Measurements from ENCODE around the gene KRT4. TPM values are rescaled to one million over a fixed set of nuclear protein-coding genes. Genes with fewer than 3 reads are reported as not detected.

The KRT4 gene
- total and polyA plus RNA-seq, 5 donors from 2014 or later = not detected

- Histone ChIP-seq H3K27ac (ENCODE audit: insufficient read depth, low read length, poor library complexity, severe bottlenecking) (no peak overlapping the region), H3K4me3 (ENCODE audit: low read depth, low read length) (no peak overlapping the region), H3K36me3 (ENCODE audit: control insufficient read depth, insufficient read depth, low read length) (no peaks in the 10 kb centered on the region), H3K4me1 (ENCODE audit: control insufficient read depth, insufficient read depth, low read length, poor library complexity, severe bottlenecking) (no peaks in the 10 kb centered on the region), H3K27me3 (ENCODE audit: control insufficient read depth, insufficient read depth, low read length) (peaks cover 2% of the 10 kb centered on the region), H3K9me3 (ENCODE audit: control insufficient read depth in 2 of 2, low read length in 2 of 2) (no peaks in the 10 kb centered on the region)
- H3K36me3 Mint-ChIP-seq = no peaks in the 10 kb centered on the region
- DNase-seq (no peak), ATAC-seq (ENCODE audit: low read depth in 2 of 2) (no peak)
- no peaks in the 10 kb centered on the region for H3K27me3 Mint-ChIP-seq
- no peak overlapping the region for H3K27ac Mint-ChIP-seq
- H3K4me3 Mint-ChIP-seq = no peak overlapping the region
- H3K4me1 Mint-ChIP-seq = peaks cover 0 to 6% (median 0%) of the 10 kb centered on the region in 4 donors
- peaks cover 0 to 4% (median 0%) of the 10 kb centered on the region in 7 donors for H3K9me3 Mint-ChIP-seq
These were observed 21.5 kb upstream of the KRT4 start for GRCh38 chr12:52835271-52836041.

GRCh38 chr12:52834727-52835001, 20.7 kb upstream of the KRT4 start:
- no peak overlapping the region for H3K4me3 ChIP-seq (ENCODE audit: low read depth, low read length)
- Mint-ChIP-seq H3K9me3 (peaks cover 0 to 4% (median 0%) of the 10 kb centered on the region in 7 donors), H3K27me3 (peaks cover 5% of the 10 kb centered on the region), H3K4me1 (peaks cover 0 to 6% (median 0%) of the 10 kb centered on the region in 4 donors), H3K27ac (no peak overlapping the region), H3K4me3 (no peak overlapping the region), H3K36me3 (no peaks in the 10 kb centered on the region)
- peaks cover 2% of the 10 kb centered on the region for H3K27me3 ChIP-seq (ENCODE audit: control insufficient read depth, insufficient read depth, low read length)
- no peaks in the 10 kb centered on the region for H3K9me3 ChIP-seq (ENCODE audit: control insufficient read depth in 2 of 2, low read length in 2 of 2)
- DNase-seq (no peak), ATAC-seq (ENCODE audit: low read depth in 2 of 2) (no peak)
- no peaks in the 10 kb centered on the region for H3K4me1 ChIP-seq (ENCODE audit: control insufficient read depth, insufficient read depth, low read length, poor library complexity, severe bottlenecking)
- H3K27ac ChIP-seq (ENCODE audit: insufficient read depth, low read length, poor library complexity, severe bottlenecking) = no peak overlapping the region
- no peaks in the 10 kb centered on the region for H3K36me3 ChIP-seq (ENCODE audit: control insufficient read depth, insufficient read depth, low read length)

- Mint-ChIP-seq H3K36me3 (no peaks in the 10 kb centered on the region), H3K27me3 (peaks cover 5% of the 10 kb centered on the region)
These were observed 20.2 kb upstream of the KRT4 start, which contains the start of gene KRT79 for GRCh38 chr12:52833922-52834726. KRT79 (minus strand) TSS chr12:52834311; CDS start chr12:52834260, 51 bp downstream.

GRCh38 chr12:52832985-52833905, 19.3 kb upstream of the KRT4 start:
- Histone ChIP-seq H3K4me1 (ENCODE audit: control insufficient read depth, insufficient read depth, low read length, poor library complexity, severe bottlenecking) (no peaks in the 10 kb centered on the region), H3K27me3 (ENCODE audit: control insufficient read depth, insufficient read depth, low read length) (peaks cover 2% of the 10 kb centered on the region), H3K4me3 (ENCODE audit: low read depth, low read length) (no peak overlapping the region), H3K27ac (ENCODE audit: insufficient read depth, low read length, poor library complexity, severe bottlenecking) (no peak overlapping the region), H3K9me3 (ENCODE audit: control insufficient read depth in 2 of 2, low read length in 2 of 2) (no peaks in the 10 kb centered on the region), H3K36me3 (ENCODE audit: control insufficient read depth, insufficient read depth, low read length) (no peaks in the 10 kb centered on the region)
- ATAC-seq (ENCODE audit: low read depth in 2 of 2) (no peak), DNase-seq (no peak)
- Mint-ChIP-seq H3K4me3 (no peak overlapping the region), H3K4me1 (peaks cover 0 to 6% (median 0%) of the 10 kb centered on the region in 4 donors), H3K27ac (no peak overlapping the region), H3K36me3 (no peaks in the 10 kb centered on the region), H3K9me3 (peaks cover 0 to 2% (median 0%) of the 10 kb centered on the region in 7 donors), H3K27me3 (peaks cover 5% of the 10 kb centered on the region)

More at GRCh38 chr12:52833922-52834726, 20.2 kb upstream of the KRT4 start, which contains the start of gene KRT79:
- no peak within 1 kb of the TSS for H3K27ac Mint-ChIP-seq
- no peak within 1 kb of the TSS for H3K4me3 Mint-ChIP-seq
- H3K9me3 ChIP-seq (ENCODE audit: control insufficient read depth in 2 of 2, low read length in 2 of 2) = no peaks in the 10 kb centered on the region
- peaks cover 0 to 4% (median 0%) of the 10 kb centered on the region in 7 donors for H3K9me3 Mint-ChIP-seq
- no peak within 1 kb of the TSS for H3K4me3 ChIP-seq (ENCODE audit: low read depth, low read length)
- DNase-seq (no peak), ATAC-seq (ENCODE audit: low read depth in 2 of 2) (no peak)
- peaks cover 0 to 6% (median 0%) of the 10 kb centered on the region in 4 donors for H3K4me1 Mint-ChIP-seq
- H3K27ac ChIP-seq (ENCODE audit: insufficient read depth, low read length, poor library complexity, severe bottlenecking) = no peak within 1 kb of the TSS
- peaks cover 2% of the 10 kb centered on the region for H3K27me3 ChIP-seq (ENCODE audit: control insufficient read depth, insufficient read depth, low read length)
- no peaks in the 10 kb centered on the region for H3K36me3 ChIP-seq (ENCODE audit: control insufficient read depth, insufficient read depth, low read length)
- no peaks in the 10 kb centered on the region for H3K4me1 ChIP-seq (ENCODE audit: control insufficient read depth, insufficient read depth, low read length, poor library complexity, severe bottlenecking)

- Mint-ChIP-seq H3K27ac (no peak overlapping the region), H3K36me3 (no peaks in the 10 kb centered on the region), H3K9me3 (peaks cover 0 to 2% (median 0%) of the 10 kb centered on the region in 7 donors), H3K27me3 (peaks cover 5% of the 10 kb centered on the region), H3K4me1 (peaks cover 0 to 6% (median 0%) of the 10 kb centered on the region in 4 donors), H3K4me3 (no peak overlapping the region)
- Histone ChIP-seq H3K9me3 (ENCODE audit: control insufficient read depth in 2 of 2, low read length in 2 of 2) (no peaks in the 10 kb centered on the region), H3K36me3 (ENCODE audit: control insufficient read depth, insufficient read depth, low read length) (no peaks in the 10 kb centered on the region), H3K27ac (ENCODE audit: insufficient read depth, low read length, poor library complexity, severe bottlenecking) (no peak overlapping the region), H3K27me3 (ENCODE audit: control insufficient read depth, insufficient read depth, low read length) (peaks cover 2% of the 10 kb centered on the region), H3K4me3 (ENCODE audit: low read depth, low read length) (no peak overlapping the region), H3K4me1 (ENCODE audit: control insufficient read depth, insufficient read depth, low read length, poor library complexity, severe bottlenecking) (no peaks in the 10 kb centered on the region)
- ATAC-seq (ENCODE audit: low read depth in 2 of 2) (no peak), DNase-seq (no peak)
These were observed 18.5 kb upstream of the KRT4 start for GRCh38 chr12:52832451-52832850.

GRCh38 chr12:52831251-52831650, 17.3 kb upstream of the KRT4 start:
- H3K27ac Mint-ChIP-seq = no peak overlapping the region
- ATAC-seq (ENCODE audit: low read depth in 2 of 2) = no peak
- Histone ChIP-seq H3K36me3 (ENCODE audit: control insufficient read depth, insufficient read depth, low read length) (no peaks in the 10 kb centered on the region), H3K9me3 (ENCODE audit: control insufficient read depth in 2 of 2, low read length in 2 of 2) (no peaks in the 10 kb centered on the region), H3K27me3 (ENCODE audit: control insufficient read depth, insufficient read depth, low read length) (no peaks in the 10 kb centered on the region), H3K27ac (ENCODE audit: insufficient read depth, low read length, poor library complexity, severe bottlenecking) (no peak overlapping the region), H3K4me1 (ENCODE audit: control insufficient read depth, insufficient read depth, low read length, poor library complexity, severe bottlenecking) (no peaks in the 10 kb centered on the region), H3K4me3 (ENCODE audit: low read depth, low read length) (no peak overlapping the region)
- no peaks in the 10 kb centered on the region for H3K36me3 Mint-ChIP-seq
- peaks cover 5% of the 10 kb centered on the region for H3K27me3 Mint-ChIP-seq
- DNase-seq = no peak
- no peaks in the 10 kb centered on the region for H3K9me3 Mint-ChIP-seq
- peaks cover 0 to 4% (median 0%) of the 10 kb centered on the region in 4 donors for H3K4me1 Mint-ChIP-seq
- H3K4me3 Mint-ChIP-seq = no peak overlapping the region

GRCh38 chr12:52829986-52830770, 16.3 kb upstream of the KRT4 start:
- Histone ChIP-seq H3K4me3 (ENCODE audit: low read depth, low read length) (no peak overlapping the region), H3K4me1 (ENCODE audit: control insufficient read depth, insufficient read depth, low read length, poor library complexity, severe bottlenecking) (no peaks in the 10 kb centered on the region), H3K9me3 (ENCODE audit: control insufficient read depth in 2 of 2, low read length in 2 of 2) (no peaks in the 10 kb centered on the region), H3K36me3 (ENCODE audit: control insufficient read depth, insufficient read depth, low read length) (no peaks in the 10 kb centered on the region), H3K27me3 (ENCODE audit: control insufficient read depth, insufficient read depth, low read length) (no peaks in the 10 kb centered on the region), H3K27ac (ENCODE audit: insufficient read depth, low read length, poor library complexity, severe bottlenecking) (no peak overlapping the region)
- Mint-ChIP-seq H3K27me3 (peaks cover 5% of the 10 kb centered on the region), H3K4me1 (no peaks in the 10 kb centered on the region), H3K27ac (peak overlapping the region in 1 of 3 donors; percentile 77), H3K4me3 (no peak overlapping the region), H3K9me3 (peaks cover 0 to 2% (median 0%) of the 10 kb centered on the region in 7 donors), H3K36me3 (no peaks in the 10 kb centered on the region)
- no peak for DNase-seq
- ATAC-seq (ENCODE audit: low read depth in 2 of 2) = no peak

All from CD4-positive, CD25-positive, alpha-beta regulatory T cell (primary cell).